Measurements from ENCODE around the gene MSI1.

DNA sequence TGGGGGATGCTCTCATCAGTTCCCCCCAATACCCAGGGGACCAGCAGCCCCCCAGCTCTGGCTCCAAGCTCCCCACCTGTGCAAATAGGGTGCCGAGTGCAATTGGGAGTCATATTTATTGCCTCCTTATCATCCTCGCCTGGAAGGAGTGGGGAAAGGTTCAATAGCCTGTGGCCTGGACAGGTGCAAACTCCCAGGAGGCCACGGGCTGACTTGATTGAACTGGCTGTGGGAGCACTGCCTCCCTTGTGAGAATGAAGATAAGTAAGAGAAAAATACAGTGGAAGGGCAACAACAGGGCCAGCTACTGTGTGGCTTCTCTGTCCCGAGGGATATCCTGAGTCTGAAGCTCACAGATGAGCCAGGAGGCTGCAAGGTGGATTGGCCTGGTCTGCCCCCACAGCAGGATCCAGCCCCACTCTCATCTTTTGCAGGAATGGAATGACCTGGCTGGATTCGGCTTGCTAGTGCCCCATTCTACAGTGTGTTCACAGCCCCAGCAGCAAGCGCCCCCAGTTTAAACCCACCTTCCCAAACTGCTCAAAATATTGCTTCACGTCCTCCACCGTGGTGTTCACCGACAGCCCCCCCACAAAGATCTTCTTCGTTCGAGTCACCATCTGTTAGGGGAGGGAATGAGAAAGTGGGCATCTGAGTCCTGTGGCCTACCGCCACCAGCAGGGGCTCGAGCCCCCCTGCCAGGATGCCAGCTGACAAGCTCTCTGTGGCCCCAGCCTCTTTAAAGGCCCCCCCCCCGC is 6.3 kb downstream of the MSI1 start:
- TF ChIP-seq, protein P1, sequence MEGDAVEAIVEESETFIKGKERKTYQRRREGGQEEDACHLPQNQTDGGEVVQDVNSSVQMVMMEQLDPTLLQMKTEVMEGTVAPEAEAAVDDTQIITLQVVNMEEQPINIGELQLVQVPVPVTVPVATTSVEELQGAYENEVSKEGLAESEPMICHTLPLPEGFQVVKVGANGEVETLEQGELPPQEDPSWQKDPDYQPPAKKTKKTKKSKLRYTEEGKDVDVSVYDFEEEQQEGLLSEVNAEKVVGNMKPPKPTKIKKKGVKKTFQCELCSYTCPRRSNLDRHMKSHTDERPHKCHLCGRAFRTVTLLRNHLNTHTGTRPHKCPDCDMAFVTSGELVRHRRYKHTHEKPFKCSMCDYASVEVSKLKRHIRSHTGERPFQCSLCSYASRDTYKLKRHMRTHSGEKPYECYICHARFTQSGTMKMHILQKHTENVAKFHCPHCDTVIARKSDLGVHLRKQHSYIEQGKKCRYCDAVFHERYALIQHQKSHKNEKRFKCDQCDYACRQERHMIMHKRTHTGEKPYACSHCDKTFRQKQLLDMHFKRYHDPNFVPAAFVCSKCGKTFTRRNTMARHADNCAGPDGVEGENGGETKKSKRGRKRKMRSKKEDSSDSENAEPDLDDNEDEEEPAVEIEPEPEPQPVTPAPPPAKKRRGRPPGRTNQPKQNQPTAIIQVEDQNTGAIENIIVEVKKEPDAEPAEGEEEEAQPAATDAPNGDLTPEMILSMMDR (IDR thresholded peaks at IDR 0.05), result no peak
- TF ChIP-seq POLR2A (IDR thresholded peaks at IDR 0.05), result no peak

Data from body of pancreas (tissue), 4 donors.